K562 (cell line): Measurements from ENCODE around the gene MAB21L3. TPM values are rescaled to one million over a fixed set of nuclear protein-coding genes. Genes with fewer than 3 reads are reported as not detected.

Experiments used
- CHD7 ChIP-seq: fragments of 200-600 bp; sonication (generic); IDR thresholded peaks from one replicate; pipeline ENCODE4 v1.6.1; 2012; ENCODE audit warnings: mild to moderate bottlenecking, low read depth, low read length, inconsistent platforms
- ETS2 ChIP-seq: IDR thresholded peaks from 2 replicates; pipeline ENCODE4 v1.6.1; 2016; ENCODE audit warnings: borderline replicate concordance, missing genetic modification characterization, mild to moderate bottlenecking, moderate library complexity, missing compliant biosample characterization; ENCODE audit not compliant: poor library complexity, severe bottlenecking
- NFE2 ChIP-seq: IDR thresholded peaks from 2 replicates; pipeline ENCODE4 v1.6.1; 2014; ENCODE audit warnings: antibody characterized with exemption, low read depth
- PRMT5 ChIP-seq: sonication (generic); formaldehyde crosslinking; IDR thresholded peaks from 2 replicates; pipeline ENCODE4 v1.5.0; 2020; ENCODE audit warnings: missing genetic modification reagents
- ZNF143 ChIP-seq: sonication (generic); formaldehyde crosslinking; IDR thresholded peaks from 2 replicates; pipeline ENCODE4 v1.9.0; 2022; ENCODE audit warnings: mild to moderate bottlenecking, missing genetic modification reagents
- ZNF197 ChIP-seq: fragments of 200-800 bp; sonication (Bioruptor generic); IDR thresholded peaks from 2 replicates; pipeline ENCODE4 v1.6.1; 2016; ENCODE audit warnings: low read depth, missing genetic modification characterization, missing compliant biosample characterization
- ZNF347 ChIP-seq: fragments of 450-650 bp; formaldehyde crosslinking; IDR thresholded peaks from 2 replicates; pipeline ENCODE4 v1.4.0; 2020; ENCODE audit warnings: low read depth, mild to moderate bottlenecking, moderate library complexity
- polyA plus RNA-seq, 8 experiments: library from polyadenylated mRNA; depleted of rRNA in 4 of 8; stranded (reverse) in 5 of 8; unstranded in 3 of 8; fragments of >200 nt; fragmentation: Nextera tagmentation in 2 of 8; fragmentation: Illumina TruSeq in 1 of 8; extraction: Ambion mirVana in 2 of 8; extraction: Trizol in 1 of 8; gene quantifications; 2 replicates each; pipeline versions ENCODE4 v1.2.1 to v1.2.3, GENCODE V29; 2011 to 2014; ENCODE audit warnings: inconsistent platforms in 1 of 8, missing spikeins in 1 of 8
- total RNA-seq, 7 experiments: library from RNA; depleted of rRNA in 6 of 7; stranded (reverse); fragments of >200 nt in 6 of 7; fragmentation: Illumina TruSeq in 2 of 7; extraction: Trizol in 2 of 7; gene quantifications; 2 replicates each; pipeline versions ENCODE4 v1.2.1 to v1.2.3, GENCODE V29; 2011 to 2021; ENCODE audit warnings: low replicate concordance in 1 of 7
- TF ChIP-seq, protein P1 (sequence below): sonication (generic); formaldehyde crosslinking; IDR thresholded peaks from 2 replicates; pipeline ENCODE4 v1.8.0; 2023; ENCODE audit warnings: missing genetic modification reagents, mild to moderate bottlenecking, borderline replicate concordance

The MAB21L3 gene
- total and polyA plus RNA-seq, 9 of the 15 experiments (the other 6 are each of a cell fraction or from before 2014, with no cell fraction given) = not detected

DNA sequence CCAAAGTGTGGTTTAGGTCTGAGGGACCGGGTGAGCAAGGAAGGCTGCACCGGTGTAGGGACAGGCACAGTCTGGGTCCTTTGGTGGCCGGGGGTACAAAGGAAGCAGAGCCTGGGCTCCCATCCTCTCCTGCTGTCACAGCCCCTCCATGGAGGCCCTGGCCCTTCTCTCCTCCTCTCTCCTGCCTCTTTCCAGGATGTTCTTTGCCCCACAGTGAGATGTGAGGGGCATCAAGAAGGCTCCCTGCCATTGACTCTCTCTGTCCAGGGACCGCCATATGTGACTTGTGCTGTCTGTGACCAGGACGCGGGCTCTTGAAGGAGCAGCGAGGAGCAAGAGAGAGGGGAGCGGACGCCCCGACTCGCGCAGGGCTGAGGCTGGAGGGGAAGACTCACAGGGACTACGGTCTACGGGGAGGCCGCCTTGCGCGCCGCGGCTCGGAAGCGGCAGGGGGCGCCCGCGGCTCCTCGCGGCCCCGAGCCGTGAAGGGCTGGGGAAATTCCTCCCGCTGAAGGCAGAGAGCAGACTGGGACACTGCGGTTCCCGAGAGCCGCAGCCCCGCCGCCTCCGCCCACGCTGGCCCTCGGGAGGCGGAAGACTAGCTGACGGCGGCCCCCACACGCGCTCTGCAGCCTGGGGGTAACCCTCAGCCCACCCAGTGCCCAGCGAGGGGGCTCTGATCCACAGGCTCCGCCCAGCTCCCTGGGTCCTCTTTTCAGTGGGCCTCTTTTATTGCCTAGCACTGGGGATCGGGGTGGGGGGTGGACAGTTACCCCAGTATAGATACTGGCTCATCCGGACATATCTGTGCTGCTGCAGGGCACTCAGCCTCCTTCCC is 40.8 kb downstream of the MAB21L3 start (continued):
- TF ChIP-seq ZNF347 (CRISPR knock-in tag) (no peak), NFE2 (no peak), CHD7 (no peak), ETS2 (tag) (no peak), ZNF197 (CRISPR knock-in tag) (no peak), ZNF143 (no peak), PRMT5 (CRISPR knock-in tag) (no peak)
- TF ChIP-seq, protein P1, sequence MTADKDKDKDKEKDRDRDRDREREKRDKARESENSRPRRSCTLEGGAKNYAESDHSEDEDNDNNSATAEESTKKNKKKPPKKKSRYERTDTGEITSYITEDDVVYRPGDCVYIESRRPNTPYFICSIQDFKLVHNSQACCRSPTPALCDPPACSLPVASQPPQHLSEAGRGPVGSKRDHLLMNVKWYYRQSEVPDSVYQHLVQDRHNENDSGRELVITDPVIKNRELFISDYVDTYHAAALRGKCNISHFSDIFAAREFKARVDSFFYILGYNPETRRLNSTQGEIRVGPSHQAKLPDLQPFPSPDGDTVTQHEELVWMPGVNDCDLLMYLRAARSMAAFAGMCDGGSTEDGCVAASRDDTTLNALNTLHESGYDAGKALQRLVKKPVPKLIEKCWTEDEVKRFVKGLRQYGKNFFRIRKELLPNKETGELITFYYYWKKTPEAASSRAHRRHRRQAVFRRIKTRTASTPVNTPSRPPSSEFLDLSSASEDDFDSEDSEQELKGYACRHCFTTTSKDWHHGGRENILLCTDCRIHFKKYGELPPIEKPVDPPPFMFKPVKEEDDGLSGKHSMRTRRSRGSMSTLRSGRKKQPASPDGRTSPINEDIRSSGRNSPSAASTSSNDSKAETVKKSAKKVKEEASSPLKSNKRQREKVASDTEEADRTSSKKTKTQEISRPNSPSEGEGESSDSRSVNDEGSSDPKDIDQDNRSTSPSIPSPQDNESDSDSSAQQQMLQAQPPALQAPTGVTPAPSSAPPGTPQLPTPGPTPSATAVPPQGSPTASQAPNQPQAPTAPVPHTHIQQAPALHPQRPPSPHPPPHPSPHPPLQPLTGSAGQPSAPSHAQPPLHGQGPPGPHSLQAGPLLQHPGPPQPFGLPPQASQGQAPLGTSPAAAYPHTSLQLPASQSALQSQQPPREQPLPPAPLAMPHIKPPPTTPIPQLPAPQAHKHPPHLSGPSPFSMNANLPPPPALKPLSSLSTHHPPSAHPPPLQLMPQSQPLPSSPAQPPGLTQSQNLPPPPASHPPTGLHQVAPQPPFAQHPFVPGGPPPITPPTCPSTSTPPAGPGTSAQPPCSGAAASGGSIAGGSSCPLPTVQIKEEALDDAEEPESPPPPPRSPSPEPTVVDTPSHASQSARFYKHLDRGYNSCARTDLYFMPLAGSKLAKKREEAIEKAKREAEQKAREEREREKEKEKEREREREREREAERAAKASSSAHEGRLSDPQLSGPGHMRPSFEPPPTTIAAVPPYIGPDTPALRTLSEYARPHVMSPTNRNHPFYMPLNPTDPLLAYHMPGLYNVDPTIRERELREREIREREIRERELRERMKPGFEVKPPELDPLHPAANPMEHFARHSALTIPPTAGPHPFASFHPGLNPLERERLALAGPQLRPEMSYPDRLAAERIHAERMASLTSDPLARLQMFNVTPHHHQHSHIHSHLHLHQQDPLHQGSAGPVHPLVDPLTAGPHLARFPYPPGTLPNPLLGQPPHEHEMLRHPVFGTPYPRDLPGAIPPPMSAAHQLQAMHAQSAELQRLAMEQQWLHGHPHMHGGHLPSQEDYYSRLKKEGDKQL (CRISPR knock-in tag) = no peak
